ENCODE measurements around the gene PWP2.
"Not testable (repeated sequence)": the region's sequence is repeated elsewhere in the genome, so short reads cannot be mapped to it uniquely, and the experiment has no call there.

The PWP2 gene

GRCh38 chr21:44140552-44140932, 33.3 kb downstream of the PWP2 start:
- DNase-seq, result not testable (repeated sequence)

- DNase-seq, result not testable (repeated sequence)
Observed at GRCh38 chr21:44142470-44142869, 35.3 kb downstream of the PWP2 start.

DNA sequence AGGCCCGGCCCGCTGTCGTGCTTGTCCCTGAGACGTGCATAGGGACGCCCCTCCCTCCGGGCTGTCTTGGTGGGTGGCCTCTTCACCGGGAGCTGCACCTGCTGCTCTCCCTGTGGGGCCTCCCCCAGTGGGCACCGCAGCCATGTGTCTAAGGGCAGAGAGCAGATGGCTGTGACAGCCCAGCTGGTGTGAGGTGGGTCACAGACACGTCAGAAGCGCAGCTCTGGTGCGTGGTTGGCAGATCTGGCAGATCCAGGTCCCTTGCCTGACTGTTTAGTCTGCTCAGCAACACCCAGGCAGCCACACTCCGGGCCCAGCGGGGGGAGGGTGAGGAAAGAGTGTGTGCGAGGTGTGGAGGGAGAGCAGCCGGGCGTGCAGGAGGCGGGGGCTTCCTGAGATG, 36.2 kb downstream of the PWP2 start:
- DNase-seq, result not testable (repeated sequence)

DNA sequence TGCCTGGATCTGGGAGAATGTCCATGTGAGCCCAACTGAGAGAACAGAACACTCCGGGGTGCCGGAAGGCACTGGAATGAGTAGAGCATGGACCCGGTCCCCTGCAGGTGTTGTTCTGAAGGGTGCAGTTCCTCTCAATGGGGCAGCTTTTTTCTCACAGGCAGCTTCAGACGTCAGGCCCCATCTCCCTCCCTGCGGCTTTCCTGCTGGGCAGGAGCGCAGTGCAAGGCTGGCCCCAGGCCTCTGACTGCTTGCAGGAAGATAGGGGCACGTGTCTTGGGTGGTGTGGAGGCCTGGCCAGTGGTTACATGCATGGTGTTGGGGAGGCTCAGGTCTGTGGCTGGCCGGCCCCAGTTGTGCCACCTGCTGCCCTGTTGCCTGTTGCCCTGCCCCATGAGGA, 36.8 kb downstream of the PWP2 start:
- not testable (repeated sequence) for DNase-seq

DNA sequence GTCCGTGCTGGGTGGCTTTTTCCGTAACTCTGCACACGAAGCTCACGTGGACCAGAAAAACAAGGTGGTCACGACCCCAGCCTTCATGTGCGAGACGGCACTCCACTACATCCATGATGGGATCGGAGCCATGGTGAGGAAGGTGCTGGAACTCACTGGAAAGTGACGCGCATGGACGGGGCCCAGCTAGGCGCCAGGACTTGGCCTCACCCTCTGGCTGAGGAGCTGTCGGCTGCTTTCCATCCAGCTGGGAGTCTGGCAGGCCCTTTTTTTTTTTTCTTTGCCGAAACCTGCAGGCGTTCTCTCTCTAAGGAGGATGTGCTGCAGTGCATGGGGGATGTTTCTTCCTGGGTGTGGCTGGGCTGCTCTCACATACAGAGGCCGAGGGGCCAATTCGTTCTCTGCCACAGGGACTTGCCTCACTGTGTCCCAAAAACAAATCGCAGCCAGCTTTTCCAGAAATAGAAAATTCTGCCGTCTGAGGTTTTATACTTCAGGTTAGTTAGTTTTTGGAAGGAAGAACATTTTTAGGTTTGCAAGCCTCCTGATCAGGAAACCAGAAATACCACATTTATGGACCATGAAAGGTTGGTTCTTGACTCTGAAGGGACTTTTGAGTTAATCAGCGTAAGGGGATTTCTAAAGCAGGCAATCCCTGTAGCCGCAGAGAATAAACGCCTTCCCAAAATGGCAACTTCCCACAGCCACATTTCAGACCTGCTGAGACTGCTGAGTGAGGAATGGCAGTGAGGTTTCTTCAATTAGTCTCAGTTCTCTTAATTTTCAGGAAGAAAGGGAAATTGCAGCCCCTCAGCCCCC, 37.8 kb downstream of the PWP2 start:
- not testable (repeated sequence) for DNase-seq

DNA sequence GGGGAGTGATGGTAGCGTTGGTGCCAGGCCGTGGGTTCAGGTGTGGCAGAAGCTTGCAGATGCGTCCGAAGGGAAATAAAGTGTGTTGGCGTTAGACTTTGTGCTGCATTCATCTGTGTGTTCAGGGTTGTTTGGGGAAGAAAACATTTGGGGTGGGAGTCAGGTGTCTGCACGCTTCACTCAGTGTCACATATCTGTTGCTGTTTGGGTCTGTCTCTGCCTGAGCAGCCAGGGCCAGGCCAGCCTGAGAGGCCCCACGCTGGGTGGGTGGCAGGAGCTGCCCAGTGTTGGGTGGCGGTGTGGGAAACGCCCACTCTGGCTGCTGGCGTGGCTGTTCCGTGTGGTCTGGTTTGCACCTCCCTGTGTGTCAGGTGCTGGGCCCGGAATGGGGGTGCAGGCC, 38.4 kb downstream of the PWP2 start:
- DNase-seq, result not testable (repeated sequence)

DNA sequence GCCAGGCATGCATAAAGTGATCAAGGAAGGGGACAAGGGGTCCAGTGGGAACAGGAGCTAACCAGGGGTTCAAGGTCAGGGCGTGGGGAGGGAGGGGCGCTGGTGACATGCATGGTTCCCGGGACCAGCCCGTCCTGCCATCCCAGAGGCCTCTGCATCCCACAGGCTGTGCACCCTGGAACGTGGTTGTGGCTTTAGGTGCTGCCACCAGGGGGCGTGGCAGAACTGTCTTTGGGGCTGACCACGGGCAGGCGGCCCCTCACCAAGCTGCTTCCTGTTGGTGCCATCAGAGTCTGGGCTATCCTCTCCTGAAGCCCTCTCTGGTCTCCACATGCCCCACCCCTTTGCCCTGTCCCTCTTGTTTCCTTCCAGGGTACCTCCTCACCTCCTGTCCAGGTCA, 39.9 kb downstream of the PWP2 start:
- DNase-seq, result not testable (repeated sequence)

GRCh38 chr21:44150255-44150654, 43.1 kb downstream of the PWP2 start:
- DNase-seq, result not testable (repeated sequence)

- not testable (repeated sequence) for DNase-seq
Observed at GRCh38 chr21:44153214-44153888, 46.2 kb downstream of the PWP2 start.

GRCh38 chr21:44153889-44154228, 46.7 kb downstream of the PWP2 start:
- not testable (repeated sequence) for DNase-seq

- DNase-seq, result not testable (repeated sequence)
Observed at GRCh38 chr21:44154816-44155230, 47.6 kb downstream of the PWP2 start.

DNA sequence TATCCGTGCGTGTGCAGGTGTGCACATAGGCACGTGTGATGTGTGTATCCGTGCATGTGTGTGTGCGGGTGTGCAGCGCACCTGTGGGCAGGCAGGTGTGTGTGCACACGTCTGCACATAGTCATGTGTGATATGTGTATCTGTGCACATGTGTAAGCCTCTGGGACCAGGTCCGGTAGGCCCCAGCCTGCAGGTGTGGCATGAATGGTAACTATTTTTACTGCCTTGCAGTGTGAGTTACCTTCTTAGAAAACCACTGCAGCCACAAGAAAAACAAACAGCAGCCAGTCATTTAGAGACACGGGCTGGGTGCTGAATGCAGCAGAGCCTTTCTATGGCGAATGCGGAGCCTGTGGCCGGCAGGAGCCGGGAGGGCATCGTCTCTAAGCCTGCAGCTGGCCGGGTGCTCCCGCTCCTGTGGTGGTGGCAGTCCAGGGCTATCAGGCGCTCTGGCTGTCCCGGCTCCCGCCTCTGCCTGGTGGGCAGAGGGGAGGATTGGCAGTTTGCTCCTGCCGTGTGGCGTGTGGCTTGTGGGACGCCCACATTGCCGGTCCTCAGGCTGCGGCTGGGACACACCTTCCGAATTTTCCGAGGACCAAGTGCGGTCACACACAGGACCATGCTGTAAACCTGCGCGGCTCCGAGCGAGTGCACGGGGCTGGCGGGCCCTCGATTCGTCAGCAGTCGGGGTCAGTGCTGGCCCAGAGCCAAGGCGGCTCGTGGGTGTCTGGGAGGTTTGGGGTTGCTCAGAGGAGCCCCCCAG, 48.2 kb downstream of the PWP2 start:
- DNase-seq, result not testable (repeated sequence)

DNA sequence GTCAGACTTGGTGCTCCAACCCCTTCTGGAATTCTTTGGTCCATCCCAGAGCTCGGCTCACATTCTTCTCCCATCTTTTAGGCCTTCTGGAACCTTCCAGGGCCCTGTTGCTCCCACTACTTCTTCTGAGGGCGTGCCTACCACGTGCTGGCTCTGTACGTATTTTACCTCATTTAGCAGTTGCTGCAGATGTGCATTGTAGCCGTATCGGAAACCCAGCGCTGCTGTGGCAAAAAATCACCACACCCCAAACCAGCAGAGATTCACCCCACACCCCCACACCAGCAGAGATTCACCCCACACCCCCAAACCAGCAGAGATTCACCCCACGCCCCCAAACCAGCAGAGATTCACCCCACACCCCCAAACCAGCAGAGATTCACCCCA, 48.8 kb downstream of the PWP2 start:
- not testable (repeated sequence) for DNase-seq

- not testable (repeated sequence) for DNase-seq
Observed at GRCh38 chr21:44157439-44158081, 50.4 kb downstream of the PWP2 start.

- DNase-seq, result not testable (repeated sequence)
Observed at GRCh38 chr21:44158082-44158468, 50.9 kb downstream of the PWP2 start.

DNA sequence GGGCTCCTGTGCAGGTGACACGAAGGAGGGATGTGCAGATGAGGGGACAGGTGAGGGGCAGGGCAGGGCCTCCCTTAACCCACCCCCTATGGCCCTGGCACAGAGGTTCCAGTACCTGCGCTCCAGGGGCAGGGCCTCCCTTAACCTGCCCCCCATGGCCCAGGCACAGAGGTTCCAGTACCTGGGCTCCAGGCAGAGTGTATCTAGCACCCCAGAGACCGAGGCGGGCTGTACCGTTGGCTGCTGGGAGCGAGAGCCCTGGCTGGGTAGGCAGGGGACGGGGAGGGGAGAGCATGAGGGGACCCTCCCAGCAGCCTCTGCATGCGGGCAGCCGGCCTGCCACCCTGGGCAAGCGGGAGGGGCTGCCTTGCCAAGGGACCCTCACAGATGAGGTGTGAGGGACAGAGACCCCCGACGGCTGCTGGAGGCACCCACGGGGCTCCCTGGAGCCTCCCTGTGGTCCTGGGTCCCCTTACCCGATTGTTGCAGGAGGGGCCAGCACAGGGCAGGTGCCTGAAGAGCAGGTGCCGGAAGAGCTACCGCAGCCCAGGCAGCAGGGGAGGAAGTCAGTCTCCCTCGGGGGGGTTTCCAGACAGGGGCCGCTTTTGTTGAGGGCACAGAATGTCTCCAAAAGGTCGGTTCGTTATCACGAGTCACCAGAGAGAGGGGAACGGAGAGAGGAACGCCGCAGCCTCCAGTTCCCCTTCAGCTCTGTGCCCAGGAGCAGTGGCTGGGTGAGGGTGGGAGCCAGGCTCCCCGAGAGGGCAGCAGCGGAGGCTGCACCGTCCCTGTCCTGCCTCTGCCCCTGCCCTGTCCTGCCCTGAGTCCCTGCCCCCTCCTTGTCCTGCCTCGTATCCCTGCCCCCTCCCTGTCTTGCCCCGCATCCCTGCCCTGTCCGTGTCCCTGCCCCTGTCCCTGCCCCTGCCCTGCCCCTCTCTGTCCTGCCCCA, 52.4 kb downstream of the PWP2 start:
- DNase-seq, result not testable (repeated sequence)

DNA sequence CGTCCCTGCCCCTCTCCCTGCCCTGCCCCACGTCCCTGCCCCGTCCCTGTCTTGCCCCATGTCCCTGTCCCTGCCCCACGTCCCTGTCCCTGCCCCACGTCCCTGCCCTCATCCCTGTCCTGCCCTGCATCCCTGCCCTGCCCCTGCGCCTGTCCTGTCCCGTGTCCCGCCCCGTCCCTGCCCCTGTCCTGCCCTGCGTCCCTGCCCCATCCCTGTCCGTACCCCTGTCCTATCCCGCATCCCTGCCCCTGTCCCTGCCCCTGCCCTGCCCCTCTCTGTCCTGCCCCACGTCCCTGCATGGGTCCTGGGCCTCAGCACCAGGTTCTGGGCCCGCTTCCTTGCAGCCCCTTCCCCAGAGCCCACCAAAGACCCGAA, 53.1 kb downstream of the PWP2 start:
- not testable (repeated sequence) for DNase-seq

GRCh38 chr21:44160821-44161220, 53.6 kb downstream of the PWP2 start:
- not testable (repeated sequence) for DNase-seq

DNA sequence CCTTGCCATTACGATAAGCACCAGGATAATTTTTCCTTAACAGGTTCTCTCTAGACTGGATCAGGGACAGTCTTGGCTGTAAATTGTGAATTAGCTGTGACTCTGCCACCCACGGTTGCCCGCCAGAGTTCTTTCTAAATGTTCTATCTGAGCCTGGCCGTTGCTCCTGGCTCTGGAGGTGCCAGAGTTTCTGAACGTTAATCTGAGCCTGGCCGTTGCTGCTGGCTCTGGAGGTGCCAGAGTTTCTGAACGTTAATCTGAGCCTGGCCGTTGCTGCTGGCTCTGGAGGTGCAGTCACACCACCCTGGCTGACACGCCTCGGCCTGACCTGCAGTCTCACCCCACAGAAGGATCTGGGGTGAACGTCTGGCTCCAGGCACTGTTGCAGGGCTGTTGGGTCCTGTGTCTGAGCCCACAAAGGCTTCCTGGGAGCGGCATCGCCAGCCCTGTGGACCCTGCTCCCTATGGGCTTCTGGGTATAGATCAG, 56.0 kb downstream of the PWP2 start:
- DNase-seq, result not testable (repeated sequence)

- not testable (repeated sequence) for DNase-seq
Observed at GRCh38 chr21:44165933-44166332, 58.7 kb downstream of the PWP2 start.

DNA sequence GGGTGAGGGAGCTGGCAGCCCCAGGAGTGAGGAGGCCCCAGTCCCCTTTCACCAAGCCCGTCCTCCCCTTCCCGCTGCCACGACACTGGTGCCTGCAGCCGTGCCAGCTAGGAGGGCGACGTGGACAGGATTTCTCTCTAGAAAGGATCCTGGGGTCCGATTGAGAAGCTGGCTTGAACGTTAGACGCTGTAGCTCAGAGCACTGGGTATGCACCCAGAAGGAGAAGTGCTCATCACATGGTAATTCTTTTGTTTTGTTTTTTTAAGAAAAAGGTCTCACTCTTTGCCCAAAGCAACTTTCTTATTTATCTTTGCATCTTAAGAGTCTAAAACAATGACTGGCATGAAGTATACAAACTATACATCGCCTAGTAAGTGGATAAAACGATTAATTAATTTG, 60.3 kb downstream of the PWP2 start:
- not testable (repeated sequence) for DNase-seq

GRCh38 chr21:44170326-44170725, 63.1 kb downstream of the PWP2 start:
- DNase-seq, result not testable (repeated sequence)
